ENCODE measurements around the gene RAB8A. TPM values are rescaled to one million over a fixed set of nuclear protein-coding genes. Genes with fewer than 3 reads are reported as not detected.

RAB8A gene
- total RNA-seq, 4 donors from 2014 or later: 40.2 to 65.6 (median 51.5) TPM

GRCh38 chr19:16136185-16136999, 24.7 kb downstream of the RAB8A start:
- WGBS, 2 donors: 54 to 58% methylated on average over 16 of the region's 16 CpGs
- Histone ChIP-seq H3K36me3 (peaks cover 19 to 20% of the 10 kb centered on the region in 2 donors), H3K4me1 (no peaks in the 10 kb centered on the region), H3K27ac (no peak overlapping the region), H3K27me3 (no peaks in the 10 kb centered on the region), H3K9me3 (no peaks in the 10 kb centered on the region), H3K4me3 (replicated peaks in 1 of 3) (no peak overlapping the region)
- DNase-seq: no peak
- intact Hi-C loops (cut with DNase I): no loop called here
- TF ChIP-seq CTCF (IDR thresholded peaks at IDR 0.05) (no peak), POLR2A (IDR thresholded peaks at IDR 0.05) (no peak)

GRCh38 chr19:16139752-16140151, 28.1 kb downstream of the RAB8A start:
- Histone ChIP-seq H3K4me1 (peaks cover 4 to 5% of the 10 kb centered on the region in 2 donors), H3K27me3 (no peaks in the 10 kb centered on the region), H3K4me3 (replicated peaks in 1 of 3) (no peak overlapping the region), H3K27ac (no peak overlapping the region), H3K9me3 (no peaks in the 10 kb centered on the region), H3K36me3 (no peaks in the 10 kb centered on the region)
- 62 to 77% methylated on average over 10 to 13 of the region's 13 CpGs for WGBS, 2 donors
- intact Hi-C loops (cut with DNase I): no loop called here
- DNase-seq: no peak
- TF ChIP-seq POLR2A (IDR thresholded peaks at IDR 0.05) (no peak), CTCF (IDR thresholded peaks at IDR 0.05) (no peak)

GRCh38 chr19:16141043-16141442, 29.4 kb downstream of the RAB8A start:
- H3K9me3 ChIP-seq: no peaks in the 10 kb centered on the region
- no peak overlapping the region for H3K27ac ChIP-seq
- no peak for DNase-seq
- H3K4me1 ChIP-seq: peaks cover 4 to 5% of the 10 kb centered on the region in 2 donors
- TF ChIP-seq POLR2A (IDR thresholded peaks at IDR 0.05) (no peak), CTCF (IDR thresholded peaks at IDR 0.05) (no peak)
- no peak overlapping the region for H3K4me3 ChIP-seq (replicated peaks in 1 of 3)
- no peaks in the 10 kb centered on the region for H3K36me3 ChIP-seq
- intact Hi-C loops (cut with DNase I): no loop called here
- 59 to 70% methylated on average over 4 of the region's 4 CpGs for WGBS, 2 donors
- no peaks in the 10 kb centered on the region for H3K27me3 ChIP-seq

GRCh38 chr19:16142032-16142580, 30.4 kb downstream of the RAB8A start:
- Histone ChIP-seq H3K27ac (no peak overlapping the region), H3K36me3 (no peaks in the 10 kb centered on the region), H3K27me3 (no peaks in the 10 kb centered on the region), H3K9me3 (no peaks in the 10 kb centered on the region), H3K4me3 (replicated peaks in 1 of 3) (no peak overlapping the region), H3K4me1 (peaks cover 4 to 5% of the 10 kb centered on the region in 2 donors)
- intact Hi-C loops (cut with DNase I): no loop called here
- no peak for DNase-seq
- WGBS, 2 donors: 80 to 83% methylated on average over 9 of the region's 9 CpGs
- TF ChIP-seq POLR2A (IDR thresholded peaks at IDR 0.05) (no peak), CTCF (IDR thresholded peaks at IDR 0.05) (no peak)

Data from thyroid gland (tissue), 4 donors.